HCT116 (cell line): ENCODE results near the gene PCDHGA4. TPM values are rescaled to one million over a fixed set of nuclear protein-coding genes. Genes with fewer than 3 reads are reported as not detected.

Experiments
- ATAC-seq: fragments of 200-7000 bp; cut with Tn5 transposase; 2 replicates; pipeline ENCODE4 v1.9.1; 2020; ENCODE audit warnings: mild to moderate bottlenecking, moderate library complexity
- BruUV-seq: library from RNA; stranded (reverse); fragments of 400-500 nt; replicated peaks from 2 replicates; lab custom pipeline; 2021; lab: Mats Ljungman, UMichigan
- CTCF ChIA-PET: fragments of 300-600 bp; sonication (Branson Sonifier 250); formaldehyde crosslinking; loops from one replicate; lab custom pipeline; 2021; ENCODE audit warnings: antibody characterized with exemption; lab: Charles Lee
- POLR2A ChIA-PET: fragments of 300-600, 350-600 bp; sonication (Branson Sonifier 250); formaldehyde crosslinking; loops from one replicate; lab custom pipeline; 2021; ENCODE audit warnings: antibody characterized with exemption; lab: Charles Lee
- RAD21 ChIA-PET, 2 experiments: fragments of 300-600 bp; sonication (Branson Sonifier 250); formaldehyde crosslinking; loops; one replicate each; lab custom pipeline; 2023; ENCODE audit warnings: low total read pairs in 2 of 2; ENCODE audit not compliant: uncharacterized antibody in 2 of 2, unreplicated experiment in 2 of 2, low non-redundant PET in 1 of 2; lab: Charles Lee
- DNase-seq: peaks from one replicate; pipeline ENCODE4 v3.0.0-alpha.2; 2010; ENCODE audit warnings: low read depth, low spot score
- H2AFZ ChIP-seq: fragments of 200-600 bp; shearing (Covaris generic), sonication (generic); 2 replicates; pipeline ENCODE4 v1.6.1; 2017; ENCODE audit warnings: low read depth, mixed run types, mixed read lengths, antibody characterized with exemption, low read length; ENCODE audit not compliant: poor library complexity, severe bottlenecking
- H3K27ac ChIP-seq: 2 replicates; pipeline ENCODE4 v1.5.1; 2012; ENCODE audit warnings: low read depth, low read length
- H3K27me3 ChIP-seq: fragments of 200-600 bp; sonication (generic); 2 replicates; pipeline ENCODE4 v1.6.1; 2016; ENCODE audit warnings: mixed run types, low read length, mixed read lengths; ENCODE audit not compliant: insufficient read depth
- H3K36me3 ChIP-seq, 2 experiments: fragments of 200-500 bp in 1 of 2; fragments of 200-600 bp in 1 of 2; sonication (Bioruptor generic) in 1 of 2; sonication (generic) in 1 of 2; 2 replicates each; pipeline versions ENCODE4 v1.5.1 to v1.6.1; 2014 to 2016; ENCODE audit warnings: low read length in 2 of 2, inconsistent platforms in 1 of 2, mixed read lengths in 1 of 2, mixed run types in 1 of 2; ENCODE audit not compliant: insufficient read depth in 2 of 2, control insufficient read depth in 1 of 2
- H3K4me1 ChIP-seq, 2 experiments: fragments of 200-600 bp in 1 of 2; sonication (generic) in 1 of 2; 2 replicates each; pipeline versions ENCODE4 v1.5.1 to v1.6.1; 2012 to 2017; ENCODE audit warnings: low read length in 2 of 2, inconsistent platforms in 1 of 2, mild to moderate bottlenecking in 1 of 2, mixed read lengths in 1 of 2, mixed run types in 1 of 2, moderate library complexity in 1 of 2; ENCODE audit not compliant: insufficient read depth in 2 of 2, control insufficient read depth in 1 of 2
- H3K4me2 ChIP-seq: fragments of 200-600 bp; sonication (generic); 2 replicates; pipeline ENCODE4 v1.6.1; 2017; ENCODE audit warnings: mixed run types, low read length, mixed read lengths
- H3K4me3 ChIP-seq, 2 experiments: fragments of 200-600 bp in 1 of 2; sonication (generic) in 1 of 2; replicated peaks in 1 of 2; 2 replicates each; pipeline ENCODE4 v1.5.1; 2011 to 2016; ENCODE audit warnings: low read length in 2 of 2, control low read depth in 1 of 2, low read depth in 1 of 2, mild to moderate bottlenecking in 1 of 2, mixed read lengths in 1 of 2, mixed run types in 1 of 2
- H3K79me2 ChIP-seq: fragments of 200-600 bp; sonication (generic); 2 replicates; pipeline ENCODE4 v1.6.1; 2017; ENCODE audit warnings: mild to moderate bottlenecking, mixed run types, low read length, moderate library complexity, mixed read lengths; ENCODE audit not compliant: insufficient read depth
- H3K9ac ChIP-seq: fragments of 200-600 bp; sonication (generic); 2 replicates; pipeline ENCODE4 v1.6.1; 2016; ENCODE audit warnings: low read length, mixed read lengths
- H3K9me2 ChIP-seq: fragments of 200-600 bp; sonication (generic), shearing (Covaris generic); 2 replicates; pipeline ENCODE4 v1.6.1; 2017; ENCODE audit warnings: mixed run types, mild to moderate bottlenecking, moderate library complexity; ENCODE audit not compliant: insufficient read depth
- H3K9me3 ChIP-seq, 2 experiments: fragments of 200-500 bp in 1 of 2; fragments of 200-600 bp in 1 of 2; sonication (Bioruptor generic) in 1 of 2; sonication (generic) in 1 of 2; 2 replicates each; pipeline ENCODE4 v1.6.1; 2014 to 2017; ENCODE audit warnings: low read length in 2 of 2, mixed read lengths in 2 of 2, inconsistent platforms in 1 of 2, low read depth in 1 of 2, mild to moderate bottlenecking in 1 of 2, mixed run types in 1 of 2, moderate library complexity in 1 of 2; ENCODE audit not compliant: control insufficient read depth in 1 of 2, insufficient read depth in 1 of 2
- H4K20me1 ChIP-seq: fragments of 200-600 bp; sonication (generic), shearing (Covaris generic); 2 replicates; pipeline ENCODE4 v1.6.1; 2017; ENCODE audit warnings: mixed run types, mild to moderate bottlenecking, moderate library complexity; ENCODE audit not compliant: insufficient read depth
- EGR1 ChIP-seq: IDR thresholded peaks from 2 replicates; pipeline ENCODE4 v1.6.1; 2012; ENCODE audit warnings: low read depth
- ELF1 ChIP-seq: IDR thresholded peaks from 2 replicates; pipeline ENCODE4 v1.6.1; 2012; ENCODE audit warnings: low read depth, borderline replicate concordance
- EZH2 ChIP-seq: fragments of 200-600 bp; sonication (generic); IDR thresholded peaks from 2 replicates; pipeline ENCODE4 v1.6.1; 2017; ENCODE audit warnings: antibody characterized with exemption, mixed run types
- EZH2phosphoT487 ChIP-seq: fragments of 200-600 bp; IDR thresholded peaks from 2 replicates; pipeline ENCODE4 v1.6.1; 2018; ENCODE audit warnings: antibody characterized with exemption, borderline replicate concordance
- FOSL1 ChIP-seq: IDR thresholded peaks from 2 replicates; pipeline ENCODE4 v1.6.1; 2012; ENCODE audit warnings: low read depth
- JUND ChIP-seq: IDR thresholded peaks from 2 replicates; pipeline ENCODE4 v1.6.1; 2012
- POLR2AphosphoS5 ChIP-seq: IDR thresholded peaks from 2 replicates; pipeline ENCODE4 v1.6.1; 2011; ENCODE audit warnings: mild to moderate bottlenecking, low read depth, low read length, moderate library complexity
- RAD21 ChIP-seq: IDR thresholded peaks from 2 replicates; pipeline ENCODE4 v1.6.1; 2012; ENCODE audit warnings: low read depth, mild to moderate bottlenecking
- SIN3A ChIP-seq: IDR thresholded peaks from 2 replicates; pipeline ENCODE4 v1.6.1; 2012; ENCODE audit warnings: low read depth
- SP1 ChIP-seq: IDR thresholded peaks from 2 replicates; pipeline ENCODE4 v1.6.1; 2012; ENCODE audit warnings: low read depth
- SRF ChIP-seq: IDR thresholded peaks from 2 replicates; pipeline ENCODE4 v1.6.1; 2012; ENCODE audit warnings: low read depth
- TCF7L2 ChIP-seq: IDR thresholded peaks from 2 replicates; pipeline ENCODE4 v1.7.0; 2011; ENCODE audit warnings: borderline replicate concordance, inconsistent platforms; ENCODE audit not compliant: insufficient read depth, insufficient read length; ENCODE audit errors: extremely low read depth
- ZFX ChIP-seq: fragments of 450-650 bp; IDR thresholded peaks from 2 replicates; pipeline ENCODE4 v1.6.1; 2017
- intact Hi-C: fragments of 100-400 bp; cut with micrococcal nuclease; formaldehyde crosslinking; loops from 2 replicates; pipeline ENCODE4 v1.10.0; 2022
- total RNA-seq: library from RNA; stranded (reverse); gene quantifications from one replicate; pipeline ENCODE4 v1.2.1, GENCODE V29; 2021; ENCODE audit not compliant: unreplicated experiment
- TF ChIP-seq, protein P1 (sequence below): IDR thresholded peaks from 2 replicates; pipeline ENCODE4 v1.6.1; 2012
- TF ChIP-seq, protein P2 (sequence below): IDR thresholded peaks from 2 replicates; pipeline ENCODE4 v1.6.1; 2011; ENCODE audit warnings: mild to moderate bottlenecking, low read length, moderate library complexity; ENCODE audit not compliant: insufficient replicate concordance; ENCODE audit errors: extremely low read depth
- TF ChIP-seq, protein P3 (sequence below): IDR thresholded peaks from 2 replicates; pipeline ENCODE4 v1.6.1; 2012
- TF ChIP-seq, protein P4 (sequence below), 3 experiments: fragments of 200-600 bp in 1 of 3; sonication (generic) in 1 of 3; IDR thresholded peaks in 2 of 3; conservative IDR thresholded peaks in 1 of 3; 2 replicates each; pipeline ENCODE4 v1.5.1; 2012 to 2017; ENCODE audit warnings: low read depth in 2 of 3, low read length in 2 of 3, antibody characterized with exemption in 1 of 3, borderline replicate concordance in 1 of 3, control low read depth in 1 of 3, mild to moderate bottlenecking in 1 of 3, mixed read lengths in 1 of 3, mixed run types in 1 of 3, moderate library complexity in 1 of 3; ENCODE audit not compliant: insufficient read depth in 1 of 3

PCDHGA4 gene
- total RNA-seq, 1 experiment from 2014 or later = not detected

DNA sequence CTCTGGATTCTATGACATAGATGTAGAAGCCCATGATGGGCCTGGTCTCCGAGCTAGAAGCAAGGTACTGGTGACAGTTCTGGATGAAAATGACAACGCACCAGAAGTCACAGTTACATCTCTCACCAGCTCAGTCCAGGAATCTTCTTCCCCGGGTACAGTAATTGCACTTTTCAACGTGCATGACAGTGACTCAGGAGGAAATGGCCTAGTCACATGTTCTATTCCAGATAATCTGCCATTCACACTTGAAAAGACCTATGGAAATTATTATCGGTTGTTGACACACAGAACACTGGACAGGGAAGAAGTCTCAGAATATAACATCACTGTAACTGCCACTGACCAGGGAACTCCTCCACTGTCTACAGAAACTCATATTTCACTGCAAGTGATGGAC is 1.3 kb downstream of the PCDHGA4 start:
- no peak overlapping the region for H2AFZ ChIP-seq
- no peaks in the 10 kb centered on the region for H3K9me2 ChIP-seq
- no peaks in the 10 kb centered on the region for H4K20me1 ChIP-seq
- H3K4me1 ChIP-seq = no peaks in the 10 kb centered on the region
- intact Hi-C loops = no loop called here
- TF ChIP-seq SIN3A (no peak), TCF7L2 (no peak), SRF (no peak), RAD21 (no peak), POLR2AphosphoS5 (no peak), FOSL1 (no peak), EZH2 (no peak), ZFX (no peak), SP1 (no peak), JUND (no peak), ELF1 (no peak), EZH2phosphoT487 (no peak), EGR1 (no peak)
- TF ChIP-seq, protein P1, sequence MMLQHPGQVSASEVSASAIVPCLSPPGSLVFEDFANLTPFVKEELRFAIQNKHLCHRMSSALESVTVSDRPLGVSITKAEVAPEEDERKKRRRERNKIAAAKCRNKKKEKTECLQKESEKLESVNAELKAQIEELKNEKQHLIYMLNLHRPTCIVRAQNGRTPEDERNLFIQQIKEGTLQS = no peak
- TF ChIP-seq, protein P2, sequence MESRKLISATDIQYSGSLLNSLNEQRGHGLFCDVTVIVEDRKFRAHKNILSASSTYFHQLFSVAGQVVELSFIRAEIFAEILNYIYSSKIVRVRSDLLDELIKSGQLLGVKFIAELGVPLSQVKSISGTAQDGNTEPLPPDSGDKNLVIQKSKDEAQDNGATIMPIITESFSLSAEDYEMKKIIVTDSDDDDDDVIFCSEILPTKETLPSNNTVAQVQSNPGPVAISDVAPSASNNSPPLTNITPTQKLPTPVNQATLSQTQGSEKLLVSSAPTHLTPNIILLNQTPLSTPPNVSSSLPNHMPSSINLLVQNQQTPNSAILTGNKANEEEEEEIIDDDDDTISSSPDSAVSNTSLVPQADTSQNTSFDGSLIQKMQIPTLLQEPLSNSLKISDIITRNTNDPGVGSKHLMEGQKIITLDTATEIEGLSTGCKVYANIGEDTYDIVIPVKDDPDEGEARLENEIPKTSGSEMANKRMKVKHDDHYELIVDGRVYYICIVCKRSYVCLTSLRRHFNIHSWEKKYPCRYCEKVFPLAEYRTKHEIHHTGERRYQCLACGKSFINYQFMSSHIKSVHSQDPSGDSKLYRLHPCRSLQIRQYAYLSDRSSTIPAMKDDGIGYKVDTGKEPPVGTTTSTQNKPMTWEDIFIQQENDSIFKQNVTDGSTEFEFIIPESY = no peak
- TF ChIP-seq, protein P3, sequence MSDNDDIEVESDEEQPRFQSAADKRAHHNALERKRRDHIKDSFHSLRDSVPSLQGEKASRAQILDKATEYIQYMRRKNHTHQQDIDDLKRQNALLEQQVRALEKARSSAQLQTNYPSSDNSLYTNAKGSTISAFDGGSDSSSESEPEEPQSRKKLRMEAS = no peak
- TF ChIP-seq, protein P4, sequence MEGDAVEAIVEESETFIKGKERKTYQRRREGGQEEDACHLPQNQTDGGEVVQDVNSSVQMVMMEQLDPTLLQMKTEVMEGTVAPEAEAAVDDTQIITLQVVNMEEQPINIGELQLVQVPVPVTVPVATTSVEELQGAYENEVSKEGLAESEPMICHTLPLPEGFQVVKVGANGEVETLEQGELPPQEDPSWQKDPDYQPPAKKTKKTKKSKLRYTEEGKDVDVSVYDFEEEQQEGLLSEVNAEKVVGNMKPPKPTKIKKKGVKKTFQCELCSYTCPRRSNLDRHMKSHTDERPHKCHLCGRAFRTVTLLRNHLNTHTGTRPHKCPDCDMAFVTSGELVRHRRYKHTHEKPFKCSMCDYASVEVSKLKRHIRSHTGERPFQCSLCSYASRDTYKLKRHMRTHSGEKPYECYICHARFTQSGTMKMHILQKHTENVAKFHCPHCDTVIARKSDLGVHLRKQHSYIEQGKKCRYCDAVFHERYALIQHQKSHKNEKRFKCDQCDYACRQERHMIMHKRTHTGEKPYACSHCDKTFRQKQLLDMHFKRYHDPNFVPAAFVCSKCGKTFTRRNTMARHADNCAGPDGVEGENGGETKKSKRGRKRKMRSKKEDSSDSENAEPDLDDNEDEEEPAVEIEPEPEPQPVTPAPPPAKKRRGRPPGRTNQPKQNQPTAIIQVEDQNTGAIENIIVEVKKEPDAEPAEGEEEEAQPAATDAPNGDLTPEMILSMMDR (IDR thresholded peaks at IDR 0.05 in 2 of 3, conservative IDR thresholded peaks at IDR 0.05 in 1 of 3; ENCODE audit: borderline replicate concordance in 1 of 3, insufficient read depth in 1 of 3, low read depth in 2 of 3, low read length in 2 of 3) = no peak
- H3K4me2 ChIP-seq = no peak overlapping the region
- no peaks in the 10 kb centered on the region for H3K27me3 ChIP-seq
- H3K27ac ChIP-seq = no peak overlapping the region
- no peak overlapping the region for H3K9ac ChIP-seq
- H3K36me3 ChIP-seq = no peaks in the 10 kb centered on the region
- CTCF ChIA-PET = no interaction called here
- no TSS peak for BruUV-seq
- no peaks in the 10 kb centered on the region for H3K79me2 ChIP-seq
- ATAC-seq (no peak), DNase-seq (no peak)
- POLR2A ChIA-PET = no interaction called here
- no peak overlapping the region for H3K4me3 ChIP-seq
- RAD21 ChIA-PET = no interaction called here
- H3K9me3 ChIP-seq = no peaks in the 10 kb centered on the region; a peak in 2 of 4 replicates
